ENCODE data around the gene NPIPB6.

Gene NPIPB6

DNA sequence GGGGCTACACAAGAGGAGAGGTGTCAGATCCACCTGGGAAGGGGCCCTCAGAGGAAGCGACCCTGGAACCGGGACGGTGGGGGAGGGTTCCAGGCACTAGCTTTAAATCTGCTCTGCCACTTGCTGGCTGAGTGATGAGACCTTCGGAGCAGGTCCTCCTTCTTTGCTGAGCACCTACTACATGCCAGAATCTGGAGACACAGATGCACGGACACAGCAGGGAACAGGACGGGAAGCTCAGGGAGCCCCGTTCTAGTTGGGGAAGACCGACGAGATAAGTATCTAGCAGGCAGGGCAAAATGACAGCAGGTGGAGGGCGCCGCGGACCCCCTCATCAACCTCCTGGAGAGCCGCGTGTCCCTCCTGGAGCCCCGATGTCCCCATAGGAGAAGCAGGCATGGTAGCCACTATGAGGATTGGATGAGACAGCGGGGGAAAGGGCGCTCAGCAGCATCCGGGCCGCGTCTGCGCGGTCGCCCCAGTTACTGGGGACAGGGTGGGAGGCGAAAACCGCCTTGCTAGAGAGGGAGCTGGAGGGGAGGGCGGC, 43.8 kb downstream of the NPIPB6 start:
- TF ChIP-seq, protein P1, sequence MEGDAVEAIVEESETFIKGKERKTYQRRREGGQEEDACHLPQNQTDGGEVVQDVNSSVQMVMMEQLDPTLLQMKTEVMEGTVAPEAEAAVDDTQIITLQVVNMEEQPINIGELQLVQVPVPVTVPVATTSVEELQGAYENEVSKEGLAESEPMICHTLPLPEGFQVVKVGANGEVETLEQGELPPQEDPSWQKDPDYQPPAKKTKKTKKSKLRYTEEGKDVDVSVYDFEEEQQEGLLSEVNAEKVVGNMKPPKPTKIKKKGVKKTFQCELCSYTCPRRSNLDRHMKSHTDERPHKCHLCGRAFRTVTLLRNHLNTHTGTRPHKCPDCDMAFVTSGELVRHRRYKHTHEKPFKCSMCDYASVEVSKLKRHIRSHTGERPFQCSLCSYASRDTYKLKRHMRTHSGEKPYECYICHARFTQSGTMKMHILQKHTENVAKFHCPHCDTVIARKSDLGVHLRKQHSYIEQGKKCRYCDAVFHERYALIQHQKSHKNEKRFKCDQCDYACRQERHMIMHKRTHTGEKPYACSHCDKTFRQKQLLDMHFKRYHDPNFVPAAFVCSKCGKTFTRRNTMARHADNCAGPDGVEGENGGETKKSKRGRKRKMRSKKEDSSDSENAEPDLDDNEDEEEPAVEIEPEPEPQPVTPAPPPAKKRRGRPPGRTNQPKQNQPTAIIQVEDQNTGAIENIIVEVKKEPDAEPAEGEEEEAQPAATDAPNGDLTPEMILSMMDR (IDR thresholded peaks at IDR 0.05; ENCODE audit: insufficient read depth, low read depth, low read length, missing control alignments) = no peak
- H3K4me3 ChIP-seq (ENCODE audit: low read length) = no peak overlapping the region
- DNase-seq (ENCODE audit: low read depth) = no peak

DNA sequence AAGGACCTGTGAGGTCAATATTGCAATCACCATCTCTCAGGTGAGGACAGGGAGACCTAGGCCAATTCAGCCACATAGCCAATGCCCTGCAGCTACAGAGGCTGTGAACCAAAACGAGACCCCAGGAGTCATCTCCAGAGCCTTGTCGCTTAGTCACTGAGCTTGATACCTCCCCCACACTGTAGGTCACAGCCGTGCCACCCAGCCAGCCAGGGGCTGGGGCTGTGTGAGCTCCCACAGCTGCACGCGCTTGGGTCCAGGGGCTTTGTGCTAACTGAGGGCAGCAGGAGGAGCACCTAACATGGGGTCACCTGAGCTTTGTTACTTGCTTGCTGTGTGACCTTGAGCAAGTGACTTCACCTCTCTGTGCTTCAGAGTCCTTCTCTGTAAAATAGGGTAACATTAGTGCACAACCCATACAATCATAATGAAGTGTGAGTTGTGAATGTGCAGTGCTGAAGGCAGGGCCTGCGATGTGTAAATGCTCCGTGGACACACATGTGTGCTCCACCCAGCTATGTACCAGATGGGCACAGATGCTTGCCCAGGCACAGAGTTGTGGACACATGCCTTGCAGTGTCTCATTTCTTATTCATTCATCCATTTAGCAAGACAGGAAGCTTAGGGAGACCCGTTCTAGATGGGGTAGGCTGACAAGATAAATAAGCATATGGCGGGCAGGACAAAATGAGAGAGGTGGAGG, 45.1 kb downstream of the NPIPB6 start:
- TF ChIP-seq, protein P1 (IDR thresholded peaks at IDR 0.05; ENCODE audit: insufficient read depth, low read depth, low read length, missing control alignments) = no peak
- no peak overlapping the region for H3K4me3 ChIP-seq (ENCODE audit: low read length)
- peak; percentile 45 for DNase-seq (ENCODE audit: low read depth)

DNA sequence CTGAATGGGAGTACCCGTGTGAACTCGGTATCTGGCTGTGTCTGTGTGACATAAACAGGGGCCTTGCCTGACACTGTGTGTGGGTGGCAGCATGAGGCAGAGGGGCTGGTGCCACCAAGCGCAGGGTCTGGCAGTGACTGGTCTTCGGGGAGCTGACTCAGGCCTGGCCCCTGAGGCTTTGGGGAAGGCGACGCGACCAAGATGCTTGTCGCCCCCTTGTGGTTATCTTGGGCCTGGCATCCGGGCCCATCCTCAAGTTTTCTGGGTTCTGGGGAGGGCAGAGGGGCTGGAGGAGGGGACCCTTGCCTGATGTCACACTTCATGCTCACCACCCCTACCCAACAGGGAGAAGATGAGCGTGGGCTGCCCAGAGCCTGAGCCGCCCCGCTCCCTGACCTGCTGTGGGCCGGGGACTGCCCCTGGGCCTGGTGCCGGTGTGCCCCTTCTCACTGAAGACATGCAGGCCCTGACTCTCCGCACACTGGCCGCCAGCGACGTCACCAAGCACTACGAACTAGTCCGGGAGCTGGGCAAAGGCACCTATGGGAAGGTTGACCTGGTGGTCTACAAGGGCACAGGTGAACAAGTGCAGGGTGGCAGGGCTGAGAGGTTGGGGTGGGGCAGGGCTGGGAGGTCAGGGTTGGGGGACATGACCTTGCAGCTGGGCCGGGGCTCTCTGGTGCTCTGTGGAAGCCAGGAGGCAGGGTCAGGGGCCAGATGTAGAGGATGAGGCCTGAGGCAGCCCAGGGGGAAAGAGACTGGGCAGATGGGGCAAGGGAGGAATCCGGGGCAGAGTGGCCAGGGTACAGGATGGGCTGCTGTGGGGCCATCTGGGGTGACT, 46.0 kb downstream of the NPIPB6 start:
- DNase-seq (ENCODE audit: low read depth) = peak; percentile 62
- TF ChIP-seq, protein P1 (IDR thresholded peaks at IDR 0.05; ENCODE audit: insufficient read depth, low read depth, low read length, missing control alignments) = peak; percentile 85

DNA sequence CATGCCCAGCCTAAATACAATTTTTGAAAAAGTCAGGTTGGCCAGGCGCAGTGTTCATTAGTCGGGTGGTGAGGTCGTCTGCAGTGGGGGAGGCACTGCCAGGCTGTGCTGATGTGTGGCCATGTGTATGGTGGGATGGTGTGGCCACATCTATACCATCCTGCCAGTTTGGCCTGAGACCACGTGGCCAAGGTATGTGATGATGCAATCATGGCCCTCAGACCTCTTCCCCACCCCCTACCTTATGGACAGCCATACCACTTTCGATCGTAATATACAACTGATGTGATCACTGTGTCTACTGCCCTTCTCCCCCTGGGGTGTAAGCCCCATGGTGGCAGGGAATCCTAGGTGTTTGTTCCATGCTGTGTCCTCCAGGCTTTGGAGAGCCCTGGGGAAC, 47.3 kb downstream of the NPIPB6 start:
- TF ChIP-seq, protein P1 (IDR thresholded peaks at IDR 0.05; ENCODE audit: insufficient read depth, low read depth, low read length, missing control alignments) = no peak
- DNase-seq (ENCODE audit: low read depth) = no peak
- H3K4me3 ChIP-seq (ENCODE audit: low read length) = no peak overlapping the region

More for the DNA sequence above, 46.0 kb downstream of the NPIPB6 start:
- no peak overlapping the region for H3K4me3 ChIP-seq (ENCODE audit: low read length)

DNA sequence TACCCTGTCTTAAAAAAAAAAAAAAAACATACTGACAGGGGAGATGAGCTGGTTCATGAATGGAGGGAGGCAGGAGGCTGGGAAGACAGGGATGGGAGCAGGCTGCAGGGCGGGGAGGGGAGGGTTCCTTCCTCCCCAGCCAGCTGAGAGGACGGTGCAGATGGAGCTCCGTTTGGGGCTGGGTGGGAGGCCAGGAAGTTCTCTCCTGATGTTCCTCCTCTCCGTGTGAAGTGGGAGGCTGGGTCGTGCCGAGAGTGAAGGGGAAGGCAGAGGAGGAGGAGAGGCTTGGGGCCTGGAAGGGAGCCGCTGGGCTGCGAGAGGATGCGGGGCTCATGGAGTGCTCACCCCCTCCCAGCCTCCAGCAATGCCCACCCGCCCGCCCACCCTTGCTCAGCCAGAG, 49.7 kb downstream of the NPIPB6 start:
- TF ChIP-seq, protein P1 (IDR thresholded peaks at IDR 0.05; ENCODE audit: insufficient read depth, low read depth, low read length, missing control alignments) = no peak
- DNase-seq (ENCODE audit: low read depth) = no peak
- H3K4me3 ChIP-seq (ENCODE audit: low read length) = no peak overlapping the region

DNA sequence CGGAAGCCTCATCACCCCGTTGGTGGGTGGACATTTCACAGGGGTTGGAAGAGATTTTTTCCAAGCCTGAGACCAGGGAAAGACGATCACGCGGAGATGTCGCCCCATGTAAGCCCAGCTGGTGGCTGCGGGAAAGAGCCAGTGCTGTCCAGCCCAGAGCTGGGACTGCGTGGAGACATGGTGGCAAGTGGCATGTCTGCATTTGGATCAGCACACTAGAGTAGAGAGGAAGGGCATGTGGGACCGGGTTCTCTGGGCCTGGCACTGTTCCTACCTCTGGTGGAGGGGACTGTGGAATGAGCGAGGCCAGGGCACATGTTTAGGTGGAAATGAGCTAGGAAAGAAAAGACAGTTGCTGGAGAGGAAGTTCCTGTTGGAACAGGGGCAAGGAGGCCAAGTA, 51.0 kb downstream of the NPIPB6 start:
- TF ChIP-seq, protein P1 (IDR thresholded peaks at IDR 0.05; ENCODE audit: insufficient read depth, low read depth, low read length, missing control alignments) = no peak
- no peak for DNase-seq (ENCODE audit: low read depth)
- H3K4me3 ChIP-seq (ENCODE audit: low read length) = no peak overlapping the region
